OCI-M1 (cell line): Measurements from ENCODE around the gene FANCD2.

ENCODE experiments used
- DNase-seq: peaks from one replicate; lab custom pipeline; 2025; lab: John Stamatoyannopoulos, UW

FANCD2 gene

GRCh38 chr3:10108091-10108490, 81.9 kb downstream of the FANCD2 start, which contains the start of gene FANCD2OS:
FANCD2OS (minus strand) TSS chr3:10108255; CDS start chr3:10104774, 3,481 bp downstream.
- no peak for DNase-seq

- peak; percentile 99 for DNase-seq
Measured at GRCh38 chr3:10115326-10116137, 89.3 kb downstream of the FANCD2 start, which contains the start of gene BRK1. BRK1 (plus strand) TSS chr3:10115675; CDS start chr3:10115702, 27 bp downstream.

GRCh38 chr3:10116138-10116460, 89.9 kb downstream of the FANCD2 start:
- DNase-seq = peak; percentile 80

- no peak for DNase-seq
Measured at GRCh38 chr3:10116928-10117327, 90.7 kb downstream of the FANCD2 start.

GRCh38 chr3:10119376-10119775, 93.1 kb downstream of the FANCD2 start:
- no peak for DNase-seq

- no peak for DNase-seq
Measured at GRCh38 chr3:10121064-10121463, 94.8 kb downstream of the FANCD2 start.

- DNase-seq = no peak
Measured at GRCh38 chr3:10122724-10123123, 96.5 kb downstream of the FANCD2 start.

- peak; percentile 37 for DNase-seq
Measured at GRCh38 chr3:10135872-10136271, 109.6 kb downstream of the FANCD2 start.

GRCh38 chr3:10136426-10137005, 110.3 kb downstream of the FANCD2 start:
- DNase-seq = no peak

- peak; percentile 90 for DNase-seq
Measured at GRCh38 chr3:10137178-10137577, 110.9 kb downstream of the FANCD2 start.

- peak; percentile 62 for DNase-seq
Measured at GRCh38 chr3:10140996-10141546, 114.8 kb downstream of the FANCD2 start.

- DNase-seq = peak; percentile 53
Measured at GRCh38 chr3:10142707-10143560, 116.7 kb downstream of the FANCD2 start.

GRCh38 chr3:10145685-10146084, 119.4 kb downstream of the FANCD2 start:
- peak; percentile 26 for DNase-seq

GRCh38 chr3:10149226-10149625, 123.0 kb downstream of the FANCD2 start:
- no peak for DNase-seq

- DNase-seq = no peak
Measured at GRCh38 chr3:10150987-10151386, 124.8 kb downstream of the FANCD2 start.
